CD4-positive, alpha-beta T cell treated with Interleukin-15 for 4 hours (primary cell): ENCODE measurements around the gene MYCBP2.
"Not testable (repeated sequence)": the region's sequence is repeated elsewhere in the genome, so short reads cannot be mapped to it uniquely, and the experiment has no call there.

Source experiments
- DNase-seq: peaks from one replicate; pipeline ENCODE4 v3.0.0-alpha.2; 2020; ENCODE audit warnings: low spot score

MYCBP2 gene

GRCh38 chr13:77198995-77199394, 127.9 kb downstream of the MYCBP2 start:
- DNase-seq = not testable (repeated sequence)

GRCh38 chr13:77196052-77196618, 130.8 kb downstream of the MYCBP2 start:
- DNase-seq = no peak

- DNase-seq = no peak
Observed at GRCh38 chr13:77190349-77190958, 136.4 kb downstream of the MYCBP2 start.

GRCh38 chr13:77185721-77186120, 141.2 kb downstream of the MYCBP2 start:
- no peak for DNase-seq

- no peak for DNase-seq
Observed at GRCh38 chr13:77184455-77184854, 142.4 kb downstream of the MYCBP2 start.

- DNase-seq = no peak
Observed at GRCh38 chr13:77180011-77180410, 146.9 kb downstream of the MYCBP2 start.

GRCh38 chr13:77177646-77178045, 149.2 kb downstream of the MYCBP2 start:
- DNase-seq = no peak

- DNase-seq = no peak
Observed at GRCh38 chr13:77176350-77176749, 150.5 kb downstream of the MYCBP2 start.

- peak; percentile 2 for DNase-seq
Observed at GRCh38 chr13:77172650-77173049, 154.2 kb downstream of the MYCBP2 start.

- DNase-seq = no peak
Observed at GRCh38 chr13:77171451-77171850, 155.4 kb downstream of the MYCBP2 start.

GRCh38 chr13:77168237-77168636, 158.7 kb downstream of the MYCBP2 start:
- no peak for DNase-seq

- DNase-seq = no peak
Observed at GRCh38 chr13:77150651-77151050, 176.2 kb downstream of the MYCBP2 start.

- no peak for DNase-seq
Observed at GRCh38 chr13:77143431-77143830, 183.5 kb downstream of the MYCBP2 start.

- no peak for DNase-seq
Observed at GRCh38 chr13:77139306-77139705, 187.6 kb downstream of the MYCBP2 start.

- DNase-seq = no peak
Observed at GRCh38 chr13:77138813-77139212, 188.1 kb downstream of the MYCBP2 start.

GRCh38 chr13:77136902-77137420, 189.9 kb downstream of the MYCBP2 start:
- no peak for DNase-seq

GRCh38 chr13:77124423-77124822, 202.5 kb downstream of the MYCBP2 start:
- no peak for DNase-seq

GRCh38 chr13:77118134-77118533, 208.8 kb downstream of the MYCBP2 start:
- no peak for DNase-seq

GRCh38 chr13:77114271-77114670, 212.6 kb downstream of the MYCBP2 start:
- DNase-seq = no peak

- no peak for DNase-seq
Observed at GRCh38 chr13:77113496-77113895, 213.4 kb downstream of the MYCBP2 start.

GRCh38 chr13:77105051-77105450, 221.8 kb downstream of the MYCBP2 start:
- DNase-seq = no peak

GRCh38 chr13:77099415-77099814, 227.5 kb downstream of the MYCBP2 start:
- no peak for DNase-seq

- DNase-seq = no peak
Observed at GRCh38 chr13:77095288-77095687, 231.6 kb downstream of the MYCBP2 start.

- DNase-seq = no peak
Observed at GRCh38 chr13:77094773-77095172, 232.1 kb downstream of the MYCBP2 start.
